ENCODE data around the gene SPO11.

Gene SPO11

GRCh38 chr20:57322476-57322875 lies 7.1 kb upstream of the SPO11 start:
- no peak overlapping the region for H3K4me3 ChIP-seq (ENCODE audit: low read length)
- H3K9me3 ChIP-seq (ENCODE audit: insufficient read depth, low read depth, low read length) = no peaks in the 10 kb centered on the region
- H3K4me1 ChIP-seq (ENCODE audit: insufficient read depth, low read length) = peaks cover 23% of the 10 kb centered on the region
- H3K27me3 ChIP-seq (ENCODE audit: insufficient read depth, low read length) = peaks cover 6% of the 10 kb centered on the region; the same call in 1 of the 2 replicates
- H3K36me3 ChIP-seq (ENCODE audit: insufficient read depth, low read length) = no peaks in the 10 kb centered on the region
- H3K27ac ChIP-seq (ENCODE audit: low read depth, low read length) = no peak overlapping the region; the same call in 1 of the 2 replicates
- H3K9ac ChIP-seq (ENCODE audit: low read depth, low read length) = no peak overlapping the region
- WGBS = 73% methylated on average over 2 of the region's 2 CpGs

DNA sequence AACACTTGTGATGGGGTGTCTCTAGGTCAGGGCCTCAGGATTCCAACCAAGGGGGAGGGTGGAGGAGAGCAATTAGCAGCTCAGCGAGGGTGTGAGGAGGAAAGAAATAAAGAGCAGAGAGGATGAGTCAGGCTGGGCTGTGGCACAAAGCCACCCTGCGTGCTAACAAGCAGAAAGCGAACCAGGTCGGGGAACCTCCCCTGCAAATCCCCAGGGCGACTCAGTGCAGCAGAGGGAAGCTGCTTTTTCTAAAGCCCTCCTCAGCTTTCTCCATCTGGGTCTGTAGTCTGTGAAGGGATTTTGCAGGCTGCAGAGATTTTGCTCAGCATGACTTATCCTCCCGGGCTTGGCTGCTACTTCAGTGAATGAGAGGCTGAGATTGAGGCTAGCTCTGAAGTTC lies 6.6 kb upstream of the SPO11 start:
- H3K4me1 ChIP-seq (ENCODE audit: insufficient read depth, low read length) = peaks cover 23% of the 10 kb centered on the region
- WGBS = 5% methylated on average over 6 of the region's 6 CpGs
- no peak overlapping the region for H3K9ac ChIP-seq (ENCODE audit: low read depth, low read length)
- peak overlapping the region; percentile 82; the same call in 1 of the 2 replicates for H3K27ac ChIP-seq (ENCODE audit: low read depth, low read length)
- H3K27me3 ChIP-seq (ENCODE audit: insufficient read depth, low read length) = peaks cover 6% of the 10 kb centered on the region; the same call in 1 of the 2 replicates
- no peaks in the 10 kb centered on the region for H3K36me3 ChIP-seq (ENCODE audit: insufficient read depth, low read length)
- no peak overlapping the region for H3K4me3 ChIP-seq (ENCODE audit: low read length)
- no peaks in the 10 kb centered on the region for H3K9me3 ChIP-seq (ENCODE audit: insufficient read depth, low read depth, low read length)

DNA sequence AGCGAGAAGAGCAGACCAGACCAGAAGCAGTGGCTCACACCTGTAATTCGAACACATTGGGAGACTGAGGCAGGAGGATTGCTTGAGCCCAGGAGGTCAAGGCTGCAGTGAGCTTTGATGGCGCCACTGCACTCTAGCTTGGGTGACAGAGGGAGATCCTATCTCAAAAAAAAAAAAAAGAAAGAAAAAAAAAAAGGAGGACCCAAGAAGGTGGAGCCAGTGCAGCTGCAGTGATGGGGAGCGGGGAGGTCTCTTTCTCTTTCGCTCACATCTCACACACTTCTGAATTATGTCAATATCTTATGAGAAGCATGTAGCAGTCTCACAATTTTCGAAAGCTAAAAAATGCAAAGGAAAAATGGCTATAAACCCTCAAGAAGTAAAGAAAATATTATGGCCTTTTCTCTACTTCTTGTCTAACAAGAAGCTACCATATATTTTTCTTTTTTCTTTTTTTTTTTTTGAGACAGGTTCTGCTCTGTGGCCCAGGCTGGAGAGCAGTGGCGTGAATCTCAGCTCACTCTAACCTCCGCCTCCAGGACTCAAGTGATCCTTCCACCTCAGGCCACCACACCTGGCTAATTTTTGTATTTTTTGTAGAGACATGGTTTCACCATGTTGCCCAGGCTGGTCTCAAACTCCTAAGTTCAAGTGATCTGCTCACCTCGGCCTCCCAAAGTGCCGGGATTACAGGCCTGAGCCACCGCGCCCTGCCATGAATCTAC lies 3.8 kb upstream of the SPO11 start:
- Histone ChIP-seq H3K9me3 (ENCODE audit: insufficient read depth, low read depth, low read length) (no peaks in the 10 kb centered on the region), H3K36me3 (ENCODE audit: insufficient read depth, low read length) (no peaks in the 10 kb centered on the region), H3K4me1 (ENCODE audit: insufficient read depth, low read length) (peaks cover 23% of the 10 kb centered on the region), H3K27ac (ENCODE audit: low read depth, low read length) (no peak overlapping the region), H3K4me3 (ENCODE audit: low read length) (no peak overlapping the region), H3K27me3 (ENCODE audit: insufficient read depth, low read length) (peaks cover 6% of the 10 kb centered on the region; the same call in 1 of the 2 replicates), H3K9ac (ENCODE audit: low read depth, low read length) (no peak overlapping the region)
- WGBS = 85% methylated on average over 9 of the region's 12 CpGs

DNA sequence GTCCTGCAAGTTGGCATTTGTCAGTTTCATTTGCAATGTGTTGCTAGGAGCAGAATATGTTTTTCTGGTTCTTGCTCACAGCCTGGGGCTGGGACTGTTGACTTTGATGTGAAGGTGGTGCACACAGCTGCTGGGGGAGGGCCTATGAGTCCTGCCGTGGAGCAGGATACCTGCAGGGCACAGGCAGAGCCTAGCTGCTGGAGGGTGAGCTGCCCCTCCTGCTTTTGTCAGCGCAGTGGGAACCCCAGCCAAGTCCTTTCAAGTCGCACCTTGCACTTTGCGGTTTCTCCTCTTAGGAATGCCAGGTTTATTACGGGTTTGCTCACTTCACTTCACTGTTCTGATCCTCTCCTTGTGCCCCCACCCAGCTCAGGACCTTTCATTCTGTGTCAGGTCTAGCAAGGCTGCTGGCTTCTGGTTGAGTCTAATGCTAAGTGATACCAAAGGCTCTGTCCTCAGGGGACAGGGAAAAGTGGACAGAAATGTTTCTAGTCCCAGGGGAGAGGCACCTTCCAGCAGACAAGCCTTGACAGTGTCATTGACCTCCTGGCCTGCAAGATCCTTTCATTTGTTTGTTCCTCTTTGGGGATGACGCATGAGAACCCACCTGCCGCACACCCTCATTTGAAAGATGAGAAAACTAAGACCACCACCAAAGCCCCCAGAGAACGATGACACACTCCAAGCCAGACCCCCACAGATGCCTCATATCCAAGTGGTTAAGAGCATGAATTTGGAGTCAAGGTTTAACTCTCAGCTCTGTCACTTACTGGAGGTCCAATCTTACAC lies 2.7 kb upstream of the SPO11 start:
- H3K36me3 ChIP-seq (ENCODE audit: insufficient read depth, low read length) = no peaks in the 10 kb centered on the region
- H3K9me3 ChIP-seq (ENCODE audit: insufficient read depth, low read depth, low read length) = no peaks in the 10 kb centered on the region
- no peak overlapping the region for H3K9ac ChIP-seq (ENCODE audit: low read depth, low read length)
- peaks cover 23% of the 10 kb centered on the region for H3K4me1 ChIP-seq (ENCODE audit: insufficient read depth, low read length)
- no peak overlapping the region for H3K4me3 ChIP-seq (ENCODE audit: low read length)
- peaks cover 1% of the 10 kb centered on the region; the same call in 1 of the 2 replicates for H3K27me3 ChIP-seq (ENCODE audit: insufficient read depth, low read length)
- WGBS = 37% methylated on average over 8 of the region's 8 CpGs
- no peak overlapping the region for H3K27ac ChIP-seq (ENCODE audit: low read depth, low read length)

GRCh38 chr20:57327820-57328219 lies 1.8 kb upstream of the SPO11 start:
- no peak overlapping the region for H3K27ac ChIP-seq (ENCODE audit: low read depth, low read length)
- no peaks in the 10 kb centered on the region for H3K9me3 ChIP-seq (ENCODE audit: insufficient read depth, low read depth, low read length)
- 93% methylated on average over 6 of the region's 6 CpGs for WGBS
- H3K4me1 ChIP-seq (ENCODE audit: insufficient read depth, low read length) = peaks cover 20% of the 10 kb centered on the region
- H3K4me3 ChIP-seq (ENCODE audit: low read length) = no peak overlapping the region
- H3K27me3 ChIP-seq (ENCODE audit: insufficient read depth, low read length) = no peaks in the 10 kb centered on the region; the same call in 1 of the 2 replicates
- no peak overlapping the region for H3K9ac ChIP-seq (ENCODE audit: low read depth, low read length)
- no peaks in the 10 kb centered on the region for H3K36me3 ChIP-seq (ENCODE audit: insufficient read depth, low read length)

DNA sequence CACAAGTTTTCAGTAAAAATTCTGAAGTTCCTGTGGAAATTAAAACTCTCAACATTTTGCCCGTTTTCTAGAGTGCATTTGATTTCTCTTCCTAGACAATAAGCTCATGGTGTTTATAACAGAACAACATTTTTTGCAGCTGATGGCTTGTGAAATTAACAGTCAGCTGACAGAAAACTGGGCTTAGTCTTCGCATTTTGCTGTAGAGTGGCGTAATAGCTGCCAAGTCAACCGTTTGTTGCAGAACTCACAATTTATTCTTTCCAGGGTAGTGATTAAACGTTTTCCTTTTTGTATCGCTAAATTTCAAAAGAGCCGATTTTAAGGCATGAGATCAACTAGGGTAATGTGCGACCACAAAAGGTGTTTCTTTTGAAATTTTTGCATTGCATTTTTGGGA lies 1.4 kb downstream of the SPO11 start:
- no peak overlapping the region for H3K4me3 ChIP-seq (ENCODE audit: low read length)
- H3K4me1 ChIP-seq (ENCODE audit: insufficient read depth, low read length) = peaks cover 10% of the 10 kb centered on the region
- WGBS = 92% methylated on average over 8 of the region's 8 CpGs
- H3K36me3 ChIP-seq (ENCODE audit: insufficient read depth, low read length) = no peaks in the 10 kb centered on the region
- H3K27ac ChIP-seq (ENCODE audit: low read depth, low read length) = no peak overlapping the region
- no peaks in the 10 kb centered on the region for H3K9me3 ChIP-seq (ENCODE audit: insufficient read depth, low read depth, low read length)
- H3K27me3 ChIP-seq (ENCODE audit: insufficient read depth, low read length) = no peaks in the 10 kb centered on the region; the same call in 1 of the 2 replicates
- no peak overlapping the region for H3K9ac ChIP-seq (ENCODE audit: low read depth, low read length)

DNA sequence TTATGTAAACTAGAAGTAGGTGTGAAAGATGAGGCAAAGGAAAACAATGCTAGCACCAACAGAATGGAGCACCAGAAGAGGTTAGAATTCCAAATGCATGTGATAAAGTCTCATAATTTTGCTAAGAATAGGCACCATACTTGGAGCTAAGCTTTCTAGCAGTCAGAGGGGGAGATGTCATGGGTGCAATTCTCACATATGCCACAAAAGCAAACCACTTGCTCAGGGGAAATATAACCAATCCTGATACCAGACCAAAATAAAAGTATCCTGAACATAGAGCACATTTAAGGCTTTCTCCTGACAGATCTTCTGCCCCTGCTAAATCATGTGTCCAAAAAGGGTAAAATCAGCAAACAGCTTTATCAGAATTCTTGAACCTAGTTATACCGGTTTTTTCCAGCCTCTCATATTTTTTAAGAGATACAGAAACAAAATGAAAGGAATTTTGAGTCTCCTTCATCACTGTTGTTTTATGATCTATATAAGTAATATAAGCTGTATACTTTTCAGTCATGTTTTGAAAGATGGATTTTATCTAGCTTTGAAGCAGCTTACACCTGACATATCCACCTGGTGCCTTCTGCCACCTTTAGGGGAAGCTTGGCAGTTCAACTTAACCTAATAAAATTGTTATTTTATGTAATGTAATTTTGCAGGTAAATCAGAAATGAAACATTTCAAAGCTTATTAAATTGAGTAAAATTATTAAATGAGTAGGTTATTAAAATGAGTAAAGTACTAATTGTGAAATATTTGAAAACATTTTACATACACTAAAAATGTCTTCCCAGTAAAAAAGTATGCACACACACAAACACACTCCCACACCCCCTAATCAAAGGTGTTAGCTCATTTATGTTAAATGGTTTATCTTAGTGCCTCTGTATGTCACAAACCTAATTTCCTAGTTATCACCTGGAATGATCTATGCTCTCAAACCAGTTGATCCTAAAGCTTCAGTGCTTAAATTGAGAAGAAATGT lies 2.8 kb downstream of the SPO11 start:
- Histone ChIP-seq H3K27ac (ENCODE audit: low read depth, low read length) (no peak overlapping the region), H3K9ac (ENCODE audit: low read depth, low read length) (no peak overlapping the region), H3K4me1 (ENCODE audit: insufficient read depth, low read length) (no peaks in the 10 kb centered on the region), H3K27me3 (ENCODE audit: insufficient read depth, low read length) (no peaks in the 10 kb centered on the region; the same call in 1 of the 2 replicates), H3K4me3 (ENCODE audit: low read length) (no peak overlapping the region), H3K9me3 (ENCODE audit: insufficient read depth, low read depth, low read length) (no peaks in the 10 kb centered on the region), H3K36me3 (ENCODE audit: insufficient read depth, low read length) (no peaks in the 10 kb centered on the region)
- WGBS = no CpG with 5 or more reads among the region's 1 CpG

- H3K9ac ChIP-seq (ENCODE audit: low read depth, low read length) = no peak overlapping the region
- no peaks in the 10 kb centered on the region; the same call in 1 of the 2 replicates for H3K27me3 ChIP-seq (ENCODE audit: insufficient read depth, low read length)
- no peaks in the 10 kb centered on the region for H3K4me1 ChIP-seq (ENCODE audit: insufficient read depth, low read length)
- H3K4me3 ChIP-seq (ENCODE audit: low read length) = no peak overlapping the region
- H3K9me3 ChIP-seq (ENCODE audit: insufficient read depth, low read depth, low read length) = no peaks in the 10 kb centered on the region
- no peak overlapping the region for H3K27ac ChIP-seq (ENCODE audit: low read depth, low read length)
- 94% methylated on average over 2 of the region's 2 CpGs for WGBS
- no peaks in the 10 kb centered on the region for H3K36me3 ChIP-seq (ENCODE audit: insufficient read depth, low read length)
Measured at GRCh38 chr20:57335392-57335791, 5.8 kb downstream of the SPO11 start.

- H3K27me3 ChIP-seq (ENCODE audit: insufficient read depth, low read length) = no peaks in the 10 kb centered on the region; the same call in 1 of the 2 replicates
- no peaks in the 10 kb centered on the region for H3K36me3 ChIP-seq (ENCODE audit: insufficient read depth, low read length)
- no peaks in the 10 kb centered on the region for H3K4me1 ChIP-seq (ENCODE audit: insufficient read depth, low read length)
- no peak overlapping the region for H3K9ac ChIP-seq (ENCODE audit: low read depth, low read length)
- 83% methylated on average over 1 of the region's 2 CpGs for WGBS
- no peak overlapping the region for H3K27ac ChIP-seq (ENCODE audit: low read depth, low read length)
- no peaks in the 10 kb centered on the region for H3K9me3 ChIP-seq (ENCODE audit: insufficient read depth, low read depth, low read length)
- no peak overlapping the region for H3K4me3 ChIP-seq (ENCODE audit: low read length)
Measured at GRCh38 chr20:57341663-57342062, 12.1 kb downstream of the SPO11 start.

- no peak overlapping the region for H3K27ac ChIP-seq (ENCODE audit: low read depth, low read length)
- no peaks in the 10 kb centered on the region for H3K9me3 ChIP-seq (ENCODE audit: insufficient read depth, low read depth, low read length)
- H3K4me1 ChIP-seq (ENCODE audit: insufficient read depth, low read length) = no peaks in the 10 kb centered on the region
- 83% methylated on average over 2 of the region's 2 CpGs for WGBS
- H3K4me3 ChIP-seq (ENCODE audit: low read length) = no peak overlapping the region
- no peaks in the 10 kb centered on the region for H3K36me3 ChIP-seq (ENCODE audit: insufficient read depth, low read length)
- H3K9ac ChIP-seq (ENCODE audit: low read depth, low read length) = no peak overlapping the region
- no peaks in the 10 kb centered on the region; the same call in 1 of the 2 replicates for H3K27me3 ChIP-seq (ENCODE audit: insufficient read depth, low read length)
Measured at GRCh38 chr20:57342829-57343228, 13.2 kb downstream of the SPO11 start.
